Measurements from ENCODE around the gene LIPT2.

LIPT2 gene

GRCh38 chr11:74457356-74457755 lies 36.2 kb downstream of the LIPT2 start:
- no peak overlapping the region for H3K9ac ChIP-seq (ENCODE audit: low read length)
- H3K4me1 ChIP-seq (ENCODE audit: control insufficient read depth, insufficient read depth, low read length): peaks cover 4% of the 10 kb centered on the region
- no peaks in the 10 kb centered on the region for H3K27me3 ChIP-seq (ENCODE audit: control insufficient read depth, insufficient read depth, low read length)
- no peak overlapping the region for H3K27ac ChIP-seq (ENCODE audit: low read depth, low read length)
- H3K4me3 ChIP-seq (ENCODE audit: low read length): no peak overlapping the region
- H3K36me3 ChIP-seq (ENCODE audit: control insufficient read depth, insufficient read depth, low read length): peaks cover 2% of the 10 kb centered on the region

- H3K27me3 ChIP-seq (ENCODE audit: control insufficient read depth, insufficient read depth, low read length): no peaks in the 10 kb centered on the region
- H3K9ac ChIP-seq (ENCODE audit: low read length): no peak overlapping the region
- H3K27ac ChIP-seq (ENCODE audit: low read depth, low read length): no peak overlapping the region
Measured at GRCh38 chr11:74453373-74453975, 40.0 kb downstream of the LIPT2 start.

GRCh38 chr11:74452366-74452765 lies 41.2 kb downstream of the LIPT2 start:
- Histone ChIP-seq H3K4me1 (ENCODE audit: control insufficient read depth, insufficient read depth, low read length) (no peaks in the 10 kb centered on the region), H3K27ac (ENCODE audit: low read depth, low read length) (no peak overlapping the region), H3K4me3 (ENCODE audit: low read length) (no peak overlapping the region), H3K27me3 (ENCODE audit: control insufficient read depth, insufficient read depth, low read length) (no peaks in the 10 kb centered on the region), H3K36me3 (ENCODE audit: control insufficient read depth, insufficient read depth, low read length) (no peaks in the 10 kb centered on the region), H3K9ac (ENCODE audit: low read length) (no peak overlapping the region)

More at GRCh38 chr11:74453373-74453975, 40.0 kb downstream of the LIPT2 start:
- Histone ChIP-seq H3K4me1 (ENCODE audit: control insufficient read depth, insufficient read depth, low read length) (no peaks in the 10 kb centered on the region), H3K36me3 (ENCODE audit: control insufficient read depth, insufficient read depth, low read length) (peaks cover 2% of the 10 kb centered on the region), H3K4me3 (ENCODE audit: low read length) (no peak overlapping the region)

- H3K27ac ChIP-seq (ENCODE audit: low read depth, low read length): no peak overlapping the region
- no peak overlapping the region for H3K9ac ChIP-seq (ENCODE audit: low read length)
- H3K27me3 ChIP-seq (ENCODE audit: control insufficient read depth, insufficient read depth, low read length): no peaks in the 10 kb centered on the region
- no peak overlapping the region for H3K4me3 ChIP-seq (ENCODE audit: low read length)
- H3K36me3 ChIP-seq (ENCODE audit: control insufficient read depth, insufficient read depth, low read length): no peaks in the 10 kb centered on the region
- H3K4me1 ChIP-seq (ENCODE audit: control insufficient read depth, insufficient read depth, low read length): no peaks in the 10 kb centered on the region
Measured at GRCh38 chr11:74450318-74450717, 43.2 kb downstream of the LIPT2 start.

- no peak overlapping the region for H3K4me3 ChIP-seq (ENCODE audit: low read length)
- no peaks in the 10 kb centered on the region for H3K27me3 ChIP-seq (ENCODE audit: control insufficient read depth, insufficient read depth, low read length)
- H3K27ac ChIP-seq (ENCODE audit: low read depth, low read length): no peak overlapping the region
- no peak overlapping the region for H3K9ac ChIP-seq (ENCODE audit: low read length)
- H3K4me1 ChIP-seq (ENCODE audit: control insufficient read depth, insufficient read depth, low read length): no peaks in the 10 kb centered on the region
- H3K36me3 ChIP-seq (ENCODE audit: control insufficient read depth, insufficient read depth, low read length): no peaks in the 10 kb centered on the region
Measured at GRCh38 chr11:74449369-74449931, 44.1 kb downstream of the LIPT2 start.

- Histone ChIP-seq H3K36me3 (ENCODE audit: control insufficient read depth, insufficient read depth, low read length) (no peaks in the 10 kb centered on the region), H3K4me3 (ENCODE audit: low read length) (no peak overlapping the region), H3K27ac (ENCODE audit: low read depth, low read length) (no peak overlapping the region), H3K4me1 (ENCODE audit: control insufficient read depth, insufficient read depth, low read length) (no peaks in the 10 kb centered on the region), H3K27me3 (ENCODE audit: control insufficient read depth, insufficient read depth, low read length) (no peaks in the 10 kb centered on the region), H3K9ac (ENCODE audit: low read length) (no peak overlapping the region)
Measured at GRCh38 chr11:74447720-74448119, 45.8 kb downstream of the LIPT2 start.

GRCh38 chr11:74446532-74446938 lies 47.0 kb downstream of the LIPT2 start:
- H3K27me3 ChIP-seq (ENCODE audit: control insufficient read depth, insufficient read depth, low read length): no peaks in the 10 kb centered on the region
- no peak overlapping the region for H3K27ac ChIP-seq (ENCODE audit: low read depth, low read length)
- H3K4me3 ChIP-seq (ENCODE audit: low read length): no peak overlapping the region
- H3K4me1 ChIP-seq (ENCODE audit: control insufficient read depth, insufficient read depth, low read length): no peaks in the 10 kb centered on the region
- no peaks in the 10 kb centered on the region for H3K36me3 ChIP-seq (ENCODE audit: control insufficient read depth, insufficient read depth, low read length)
- no peak overlapping the region for H3K9ac ChIP-seq (ENCODE audit: low read length)

GRCh38 chr11:74444173-74444826 lies 49.2 kb downstream of the LIPT2 start:
- Histone ChIP-seq H3K9ac (ENCODE audit: low read length) (no peak overlapping the region), H3K27ac (ENCODE audit: low read depth, low read length) (no peak overlapping the region), H3K36me3 (ENCODE audit: control insufficient read depth, insufficient read depth, low read length) (no peaks in the 10 kb centered on the region), H3K4me3 (ENCODE audit: low read length) (no peak overlapping the region), H3K4me1 (ENCODE audit: control insufficient read depth, insufficient read depth, low read length) (no peaks in the 10 kb centered on the region), H3K27me3 (ENCODE audit: control insufficient read depth, insufficient read depth, low read length) (no peaks in the 10 kb centered on the region)

GRCh38 chr11:74443071-74443864 lies 50.3 kb downstream of the LIPT2 start:
- Histone ChIP-seq H3K4me1 (ENCODE audit: control insufficient read depth, insufficient read depth, low read length) (no peaks in the 10 kb centered on the region), H3K4me3 (ENCODE audit: low read length) (no peak overlapping the region), H3K9ac (ENCODE audit: low read length) (no peak overlapping the region), H3K36me3 (ENCODE audit: control insufficient read depth, insufficient read depth, low read length) (no peaks in the 10 kb centered on the region), H3K27ac (ENCODE audit: low read depth, low read length) (no peak overlapping the region), H3K27me3 (ENCODE audit: control insufficient read depth, insufficient read depth, low read length) (no peaks in the 10 kb centered on the region)

- H3K9ac ChIP-seq (ENCODE audit: low read length): no peak overlapping the region
- no peak overlapping the region for H3K4me3 ChIP-seq (ENCODE audit: low read length)
- H3K27ac ChIP-seq (ENCODE audit: low read depth, low read length): no peak overlapping the region
- H3K27me3 ChIP-seq (ENCODE audit: control insufficient read depth, insufficient read depth, low read length): no peaks in the 10 kb centered on the region
- H3K36me3 ChIP-seq (ENCODE audit: control insufficient read depth, insufficient read depth, low read length): no peaks in the 10 kb centered on the region
- H3K4me1 ChIP-seq (ENCODE audit: control insufficient read depth, insufficient read depth, low read length): no peaks in the 10 kb centered on the region
Measured at GRCh38 chr11:74442636-74443035, 50.9 kb downstream of the LIPT2 start.
